Measurements from ENCODE around the gene LMAN1L. TPM values are rescaled to one million over a fixed set of nuclear protein-coding genes. Genes with fewer than 3 reads are reported as not detected.

LMAN1L gene
- total RNA-seq, 1 donor = not detected

DNA sequence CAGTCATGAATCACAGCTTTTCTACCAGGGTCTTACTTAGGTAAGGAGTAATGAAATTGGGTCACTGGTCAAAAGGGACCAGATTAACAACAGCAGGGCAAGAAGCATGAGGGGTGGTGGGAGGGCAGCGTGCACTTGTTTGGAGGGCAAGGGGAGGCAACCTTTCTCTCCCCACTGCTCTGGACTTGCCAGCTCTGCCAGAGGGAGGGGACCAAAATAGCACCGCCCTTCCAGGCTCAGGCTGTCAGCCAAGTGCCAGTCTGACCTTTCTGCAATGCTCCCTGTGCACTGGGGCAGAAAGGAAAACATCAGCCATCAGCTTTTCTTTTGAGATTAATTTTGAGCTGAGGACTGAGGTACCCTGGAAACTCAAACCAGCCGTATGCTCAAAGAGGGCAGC, 34.8 kb downstream of the LMAN1L start:
- H3K4me3 ChIP-seq (ENCODE audit: low read depth, low read length) = no peak overlapping the region
- DNase-seq (ENCODE audit: low read depth) = no peak
- TF ChIP-seq, protein P1, sequence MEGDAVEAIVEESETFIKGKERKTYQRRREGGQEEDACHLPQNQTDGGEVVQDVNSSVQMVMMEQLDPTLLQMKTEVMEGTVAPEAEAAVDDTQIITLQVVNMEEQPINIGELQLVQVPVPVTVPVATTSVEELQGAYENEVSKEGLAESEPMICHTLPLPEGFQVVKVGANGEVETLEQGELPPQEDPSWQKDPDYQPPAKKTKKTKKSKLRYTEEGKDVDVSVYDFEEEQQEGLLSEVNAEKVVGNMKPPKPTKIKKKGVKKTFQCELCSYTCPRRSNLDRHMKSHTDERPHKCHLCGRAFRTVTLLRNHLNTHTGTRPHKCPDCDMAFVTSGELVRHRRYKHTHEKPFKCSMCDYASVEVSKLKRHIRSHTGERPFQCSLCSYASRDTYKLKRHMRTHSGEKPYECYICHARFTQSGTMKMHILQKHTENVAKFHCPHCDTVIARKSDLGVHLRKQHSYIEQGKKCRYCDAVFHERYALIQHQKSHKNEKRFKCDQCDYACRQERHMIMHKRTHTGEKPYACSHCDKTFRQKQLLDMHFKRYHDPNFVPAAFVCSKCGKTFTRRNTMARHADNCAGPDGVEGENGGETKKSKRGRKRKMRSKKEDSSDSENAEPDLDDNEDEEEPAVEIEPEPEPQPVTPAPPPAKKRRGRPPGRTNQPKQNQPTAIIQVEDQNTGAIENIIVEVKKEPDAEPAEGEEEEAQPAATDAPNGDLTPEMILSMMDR (IDR thresholded peaks at IDR 0.05; ENCODE audit: insufficient read depth, low read depth, low read length) = no peak

DNA sequence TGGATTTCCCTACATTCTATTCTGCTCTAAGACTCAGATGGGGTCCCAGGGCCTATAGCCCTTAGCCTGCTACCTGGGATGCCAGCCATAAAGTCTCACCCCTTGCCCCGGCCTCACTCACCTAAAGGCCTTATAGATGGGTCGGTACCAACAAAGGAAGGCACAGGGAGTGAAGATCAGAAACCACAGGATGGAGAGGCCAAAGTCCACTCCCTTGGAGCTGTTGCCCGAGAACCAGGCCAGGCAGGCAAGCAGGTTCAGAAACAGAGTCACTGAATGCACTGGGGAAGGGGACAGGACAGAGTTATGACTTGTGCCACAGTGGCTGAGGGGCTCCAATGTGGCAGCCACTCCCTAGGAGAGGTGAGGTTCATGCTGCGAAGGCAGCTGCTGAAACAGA, 37.8 kb downstream of the LMAN1L start:
- TF ChIP-seq, protein P1 (IDR thresholded peaks at IDR 0.05; ENCODE audit: insufficient read depth, low read depth, low read length) = no peak
- DNase-seq (ENCODE audit: low read depth) = no peak
- no peak overlapping the region for H3K4me3 ChIP-seq (ENCODE audit: low read depth, low read length)

DNA sequence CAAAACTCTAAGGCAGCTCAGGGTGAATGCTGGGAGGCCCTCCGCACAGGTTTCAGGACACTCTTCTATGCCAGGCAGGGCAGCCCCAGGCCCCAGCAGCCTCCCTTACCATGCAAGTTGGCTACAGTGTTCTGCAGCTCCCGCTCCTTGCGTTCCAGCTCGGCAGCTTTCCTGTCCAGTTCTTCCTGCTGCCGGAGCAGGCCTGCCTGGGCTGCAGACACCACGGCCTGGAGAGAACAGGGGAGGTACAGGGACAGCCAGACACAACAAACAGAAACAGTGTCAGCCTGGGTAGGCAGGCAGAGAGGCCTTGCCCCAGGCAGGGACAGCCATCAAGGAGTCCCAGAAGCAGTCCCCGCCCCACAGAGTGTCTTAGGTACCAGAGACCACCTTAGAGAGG, 39.3 kb downstream of the LMAN1L start:
- DNase-seq (ENCODE audit: low read depth) = no peak

DNA sequence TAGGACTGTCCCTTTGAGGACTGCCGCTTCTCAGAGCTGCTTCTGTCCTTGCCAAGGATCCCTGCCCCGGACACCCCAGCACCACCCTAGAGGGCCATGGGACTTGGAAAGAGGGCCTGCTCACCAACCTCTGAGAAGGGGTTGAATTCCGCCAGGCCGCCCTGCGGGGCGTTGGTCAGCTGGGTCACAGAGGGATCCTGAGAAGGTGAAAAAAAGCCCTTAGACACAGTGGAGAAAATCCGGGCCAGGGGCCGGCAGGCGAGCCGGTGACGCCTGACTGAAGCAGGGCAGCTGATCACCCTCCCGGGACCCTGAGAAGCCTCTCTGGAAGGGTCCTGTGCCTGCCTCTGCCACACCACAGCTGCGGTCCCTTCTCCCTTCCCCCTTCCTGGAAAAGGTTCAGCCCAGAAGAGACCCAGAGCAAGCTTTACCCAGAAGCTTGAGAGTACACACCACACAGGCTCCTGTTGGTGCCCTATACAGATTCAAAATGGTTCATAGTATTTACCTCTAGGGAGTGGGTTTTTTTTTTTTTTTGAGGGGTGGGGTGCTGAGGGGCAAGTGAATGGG, 41.9 kb downstream of the LMAN1L start:
- no peak for DNase-seq (ENCODE audit: low read depth)
- TF ChIP-seq, protein P1 (IDR thresholded peaks at IDR 0.05; ENCODE audit: insufficient read depth, low read depth, low read length) = no peak
- H3K4me3 ChIP-seq (ENCODE audit: low read depth, low read length) = no peak overlapping the region

More for the DNA sequence above, 39.3 kb downstream of the LMAN1L start:
- no peak overlapping the region for H3K4me3 ChIP-seq (ENCODE audit: low read depth, low read length)
- TF ChIP-seq, protein P1 (IDR thresholded peaks at IDR 0.05; ENCODE audit: insufficient read depth, low read depth, low read length) = no peak

DNA sequence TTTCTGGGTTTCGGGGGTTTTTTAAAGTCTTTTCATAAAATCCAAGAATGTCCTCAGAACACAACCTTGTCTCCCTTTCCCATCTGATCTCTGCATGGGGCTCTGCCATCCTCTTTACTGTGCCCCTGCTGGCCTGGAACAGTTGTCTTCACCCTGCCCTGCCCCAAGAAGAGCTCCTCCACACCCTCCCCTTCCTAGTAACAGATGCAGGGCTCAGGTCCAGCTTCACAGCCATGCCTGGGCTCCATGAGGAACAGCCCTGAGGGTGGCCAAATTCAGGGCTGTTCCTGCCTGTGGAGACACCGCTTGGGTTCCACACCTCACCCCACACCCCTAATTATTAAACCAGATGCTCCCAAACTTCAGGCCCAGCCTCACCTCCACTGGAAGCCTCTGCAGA, 43.2 kb downstream of the LMAN1L start:
- H3K4me3 ChIP-seq (ENCODE audit: low read depth, low read length) = no peak overlapping the region
- TF ChIP-seq, protein P1 (IDR thresholded peaks at IDR 0.05; ENCODE audit: insufficient read depth, low read depth, low read length) = no peak
- no peak for DNase-seq (ENCODE audit: low read depth)

DNA sequence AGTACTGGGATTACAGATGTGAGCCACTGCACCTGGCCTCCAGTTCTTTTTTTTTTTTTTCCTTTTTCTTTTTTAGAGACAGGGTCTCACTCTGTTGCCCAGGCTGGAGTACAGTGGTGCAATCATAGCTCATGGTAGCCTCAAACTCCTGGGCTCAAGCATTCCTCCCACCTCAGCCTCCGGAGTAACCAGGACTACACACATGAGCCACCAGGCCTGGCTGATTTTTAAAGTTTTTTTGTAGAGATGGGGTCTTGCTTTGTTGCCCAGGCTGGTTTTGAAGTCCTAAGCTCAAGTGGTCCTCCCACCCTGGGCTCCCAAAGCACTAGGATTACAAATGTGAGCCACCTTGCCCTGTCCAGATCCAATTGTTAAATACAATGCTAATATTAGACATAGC, 43.9 kb downstream of the LMAN1L start:
- H3K4me3 ChIP-seq (ENCODE audit: low read depth, low read length) = no peak overlapping the region
- TF ChIP-seq, protein P1 (IDR thresholded peaks at IDR 0.05; ENCODE audit: insufficient read depth, low read depth, low read length) = no peak
- DNase-seq (ENCODE audit: low read depth) = no peak

DNA sequence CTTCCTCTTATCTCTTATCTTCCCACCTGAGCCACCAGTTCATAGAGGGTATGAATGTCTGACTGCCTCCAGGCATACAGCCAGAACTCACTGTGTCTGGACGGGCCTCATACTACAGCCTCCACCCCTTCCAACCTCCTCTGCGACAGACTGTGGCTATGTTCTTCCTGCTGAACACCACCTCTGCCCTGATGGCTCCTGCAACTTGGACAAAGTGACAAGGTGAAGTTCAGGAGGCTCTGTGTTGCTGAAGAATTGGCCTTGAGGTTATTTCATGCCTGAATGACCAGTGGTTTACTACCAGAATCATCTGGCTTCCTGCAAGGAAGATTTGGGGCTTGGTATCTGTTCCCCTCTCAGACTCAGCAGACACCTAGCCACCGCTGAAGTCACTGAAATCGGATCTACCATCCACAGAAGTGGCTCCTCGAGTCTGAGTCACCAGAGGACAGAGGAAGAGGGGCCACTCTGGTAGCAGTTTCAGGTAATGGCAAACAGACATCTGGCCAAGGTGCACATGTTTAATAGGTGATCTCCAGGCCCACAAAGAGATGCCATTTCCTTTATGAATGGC, 44.5 kb downstream of the LMAN1L start:
- H3K4me3 ChIP-seq (ENCODE audit: low read depth, low read length) = no peak overlapping the region
- no peak for DNase-seq (ENCODE audit: low read depth)
- TF ChIP-seq, protein P1 (IDR thresholded peaks at IDR 0.05; ENCODE audit: insufficient read depth, low read depth, low read length) = no peak
